HG03039 (cell line): ENCODE data around the gene CD99.
"Not testable (repeated sequence)": the region's sequence is repeated elsewhere in the genome, so short reads cannot be mapped to it uniquely, and the experiment has no call there.

Experiments
- ATAC-seq: cut with Tn5 transposase; IDR thresholded peaks from one replicate; pipeline ENCODE4 v1.9.1; 2021; ENCODE audit warnings: mild to moderate bottlenecking, moderate library complexity; ENCODE audit not compliant: unreplicated experiment

The CD99 gene

DNA sequence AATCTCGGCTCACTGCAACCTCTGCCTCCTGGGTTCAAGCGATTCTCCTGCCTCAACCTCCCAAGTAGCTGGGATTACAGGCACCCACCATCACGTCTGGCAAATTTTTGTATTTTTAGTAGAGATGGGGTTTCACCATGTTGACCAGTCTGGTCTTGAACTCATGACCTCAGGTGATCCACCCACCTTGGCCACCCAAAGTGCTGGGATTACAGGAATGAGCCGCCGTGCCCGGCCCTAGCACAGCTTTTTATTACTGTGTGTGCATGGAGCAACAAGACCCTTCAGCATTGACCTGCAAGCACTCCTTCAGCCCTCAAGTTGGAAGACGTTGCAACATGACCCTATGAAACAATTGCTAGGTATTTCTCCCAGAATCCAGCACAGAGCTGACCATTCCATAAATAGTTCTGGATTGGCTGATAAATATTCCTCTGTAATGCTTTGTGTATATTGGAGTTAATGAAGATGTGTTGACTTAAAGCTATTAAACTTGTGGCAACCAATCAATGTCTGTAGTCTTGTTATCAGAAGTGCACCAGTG, 15.4 kb upstream of the CD99 start:
- not testable (repeated sequence) for ATAC-seq

DNA sequence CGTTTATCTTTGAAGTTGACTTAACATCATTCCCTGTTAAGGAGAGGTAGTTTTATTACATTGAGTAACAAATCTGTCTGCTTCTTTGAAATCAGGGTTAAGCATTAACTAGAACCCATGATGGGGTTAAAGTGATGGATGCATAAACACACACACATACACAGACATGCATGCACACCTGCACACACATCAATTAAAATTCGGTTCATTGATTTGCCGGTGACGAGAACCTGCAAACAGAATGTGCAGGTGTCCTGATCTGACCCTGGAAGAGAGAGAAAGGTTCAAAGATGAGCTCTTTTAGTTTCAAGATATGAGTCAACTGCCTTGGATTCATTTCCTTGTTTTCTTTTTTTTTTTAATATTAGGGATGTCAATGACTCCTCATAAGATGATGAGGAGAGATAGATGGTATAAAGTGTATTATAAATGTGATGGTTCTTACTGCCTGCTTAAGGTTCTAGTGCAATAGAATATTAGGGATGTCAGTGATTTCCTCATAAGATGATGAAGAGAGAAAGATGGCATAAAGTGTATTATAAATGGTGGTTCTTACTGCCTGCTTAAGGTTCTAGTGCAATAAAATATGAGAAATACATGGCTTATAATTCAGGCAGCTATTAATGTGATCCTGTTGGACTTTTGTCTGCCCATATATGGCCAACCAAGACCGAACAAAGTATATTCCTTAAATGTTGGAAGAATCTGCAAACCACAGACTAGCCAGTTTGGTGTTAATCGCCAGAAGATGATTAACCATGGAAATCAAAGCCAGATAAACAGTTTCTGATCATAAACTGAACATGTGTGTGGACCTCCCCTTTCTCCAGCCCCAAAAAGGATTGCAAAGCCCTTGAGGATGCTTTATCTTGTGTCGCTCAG, 14.1 kb upstream of the CD99 start:
- no peak for ATAC-seq

DNA sequence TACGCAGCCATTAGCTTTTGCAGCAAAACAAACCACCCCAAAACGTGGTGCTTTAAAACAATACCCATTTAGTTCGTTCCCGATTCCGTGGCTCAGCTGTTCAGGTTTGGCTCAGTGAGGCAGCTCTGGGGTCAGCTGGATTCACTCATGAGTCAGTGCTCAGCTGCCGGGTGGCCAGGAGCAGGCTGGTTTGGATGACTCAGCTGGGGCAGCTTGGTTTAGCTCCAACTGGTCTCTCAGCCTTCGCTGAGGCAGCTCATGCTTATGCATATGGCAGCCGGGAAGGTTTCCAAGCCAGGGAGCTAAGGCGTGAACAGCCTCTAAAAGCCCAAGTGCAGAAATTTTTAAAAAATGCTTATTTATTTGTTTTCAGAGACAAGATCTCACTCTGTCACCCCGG, 13.3 kb upstream of the CD99 start:
- ATAC-seq = no peak

DNA sequence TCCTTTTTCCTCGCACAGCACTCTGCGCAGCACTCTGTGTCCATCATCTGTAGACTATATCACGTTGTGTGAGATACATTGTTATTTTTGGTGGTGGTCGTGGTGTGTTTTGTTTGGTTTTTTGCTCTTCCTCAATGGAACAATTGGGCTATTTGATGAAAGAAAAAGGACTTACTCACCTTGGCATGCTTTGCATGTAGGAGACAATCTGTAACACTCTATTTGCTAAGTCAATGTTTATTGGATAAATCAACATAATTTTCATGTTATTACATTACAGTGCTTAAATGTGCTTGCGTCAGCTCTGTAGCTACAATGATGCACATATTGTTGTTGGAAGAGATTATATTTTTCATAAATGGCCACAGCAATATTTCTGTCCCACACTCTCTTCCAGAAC, 12.5 kb upstream of the CD99 start:
- no peak for ATAC-seq

DNA sequence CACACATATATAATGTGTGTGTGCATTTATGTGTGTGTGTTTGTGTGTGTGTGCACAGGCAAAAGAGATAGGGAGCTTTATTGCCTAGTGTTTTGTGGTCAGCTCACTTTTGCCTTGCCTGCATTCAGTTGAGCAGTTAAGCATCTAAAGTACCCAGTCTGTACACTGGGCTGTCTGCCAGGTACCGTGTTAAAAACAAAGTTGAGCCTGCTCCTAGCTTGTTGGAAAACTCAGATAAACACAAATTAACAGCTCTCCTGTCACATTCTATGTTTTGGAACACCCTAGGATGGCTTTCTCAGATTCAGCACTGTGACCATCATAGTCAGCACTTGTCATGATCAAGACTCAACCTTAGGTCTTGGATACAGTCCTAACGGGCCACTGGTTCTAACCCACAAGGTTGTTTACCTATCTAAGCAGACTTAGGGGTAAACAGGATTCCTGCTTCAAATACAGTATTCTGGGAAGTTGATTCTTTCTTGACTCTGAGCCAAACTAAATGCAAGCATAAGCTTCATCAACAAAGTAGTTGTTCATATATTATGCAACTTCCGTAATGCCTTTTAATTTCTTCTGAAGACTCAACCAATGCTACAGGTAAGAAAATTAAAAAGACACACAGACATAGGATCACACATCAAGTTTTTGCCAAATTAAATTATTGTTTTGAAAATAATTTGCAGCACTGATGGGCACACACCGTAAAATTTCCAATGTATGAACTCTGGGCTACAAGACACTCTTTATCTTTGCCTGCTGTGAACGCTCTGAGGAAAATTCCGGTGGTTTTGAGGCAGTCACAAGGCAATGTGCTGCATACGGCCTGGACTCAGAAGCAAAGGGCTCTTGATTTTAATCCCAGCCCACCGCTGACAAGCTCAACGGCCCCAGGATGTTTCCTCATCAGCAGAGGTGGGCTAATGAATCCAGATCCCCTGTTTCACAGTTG, 11.3 kb upstream of the CD99 start:
- ATAC-seq = no peak

DNA sequence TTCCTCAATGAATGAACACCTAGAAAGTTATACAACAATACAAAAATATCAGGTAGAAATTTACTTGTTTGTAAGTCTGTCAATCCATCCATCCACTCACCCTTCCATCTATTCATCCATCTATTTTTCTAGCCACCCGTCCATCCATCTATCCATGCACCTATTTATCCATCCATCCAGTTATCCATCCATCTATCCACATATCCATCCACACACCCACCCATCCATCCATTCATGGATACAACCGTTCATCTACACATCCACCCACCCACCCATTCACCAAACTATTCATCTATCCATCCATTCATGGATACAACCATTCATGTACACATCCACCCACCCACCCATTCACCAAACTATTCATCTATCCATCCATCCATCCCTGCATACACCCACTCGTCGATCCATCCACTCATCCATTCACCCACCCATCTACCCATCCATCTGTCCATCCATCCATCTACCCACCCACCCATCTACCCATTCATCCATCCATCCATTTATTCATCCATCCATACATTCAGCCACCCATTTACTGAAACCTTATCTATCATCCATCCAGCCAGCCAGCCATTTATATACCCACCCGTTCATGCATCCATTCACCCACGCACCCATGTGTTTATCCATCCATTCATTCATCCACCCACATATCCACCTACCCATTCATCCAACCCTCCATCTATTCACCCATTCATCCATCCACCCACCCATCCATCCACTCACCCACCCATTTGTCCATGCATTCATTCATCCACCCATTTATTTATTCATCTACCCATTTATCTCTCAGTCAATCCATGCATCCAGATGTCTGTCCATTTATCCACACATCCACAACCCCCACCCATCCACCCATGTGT, 10.4 kb upstream of the CD99 start:
- no peak for ATAC-seq

DNA sequence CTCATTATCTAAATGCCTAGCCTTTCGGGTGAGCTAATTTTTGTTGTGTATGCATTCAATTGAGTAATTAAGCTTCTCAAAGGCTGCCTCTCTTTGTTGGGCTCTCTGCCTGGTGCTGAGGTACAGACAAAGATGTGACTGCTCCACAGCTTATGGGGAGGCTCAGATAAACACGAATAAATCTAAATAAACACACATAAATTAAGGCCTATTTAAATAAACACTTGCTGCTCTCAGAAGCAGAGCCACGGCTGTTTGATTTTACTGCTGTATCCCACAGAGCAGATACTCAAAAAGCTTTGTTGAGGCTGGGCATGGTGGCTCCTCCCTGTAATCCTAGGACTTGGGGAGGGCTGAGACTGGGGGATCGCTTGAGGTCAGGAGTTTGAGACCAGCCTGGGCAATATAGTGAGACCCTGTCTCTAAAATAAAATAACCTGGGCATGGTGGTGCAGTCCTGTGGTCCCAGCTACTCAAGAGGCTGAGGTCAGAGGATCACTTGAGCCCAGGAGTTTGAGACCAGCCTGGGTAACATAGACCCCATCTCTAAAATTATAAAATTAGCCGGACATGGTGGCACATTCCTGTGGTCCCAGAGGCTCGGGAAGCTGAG, 8.4 kb upstream of the CD99 start:
- ATAC-seq = no peak

DNA sequence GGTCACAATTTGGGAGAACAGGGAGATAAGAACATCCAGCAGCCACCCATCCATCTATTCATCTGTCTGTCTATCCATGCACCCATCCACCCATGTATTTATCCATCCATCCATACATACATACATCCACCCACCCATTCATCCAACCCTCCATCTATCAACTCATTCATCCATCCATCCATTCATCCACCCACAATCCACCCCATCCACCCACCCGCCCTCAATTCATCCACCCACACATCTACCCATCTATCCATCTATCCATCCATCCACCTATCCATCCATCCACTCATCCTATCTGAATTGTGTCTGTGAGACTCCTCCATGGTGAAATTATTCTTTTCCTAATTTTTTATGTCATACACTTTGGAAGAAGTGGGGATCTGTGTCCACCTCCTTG, 6.8 kb upstream of the CD99 start:
- no peak for ATAC-seq

DNA sequence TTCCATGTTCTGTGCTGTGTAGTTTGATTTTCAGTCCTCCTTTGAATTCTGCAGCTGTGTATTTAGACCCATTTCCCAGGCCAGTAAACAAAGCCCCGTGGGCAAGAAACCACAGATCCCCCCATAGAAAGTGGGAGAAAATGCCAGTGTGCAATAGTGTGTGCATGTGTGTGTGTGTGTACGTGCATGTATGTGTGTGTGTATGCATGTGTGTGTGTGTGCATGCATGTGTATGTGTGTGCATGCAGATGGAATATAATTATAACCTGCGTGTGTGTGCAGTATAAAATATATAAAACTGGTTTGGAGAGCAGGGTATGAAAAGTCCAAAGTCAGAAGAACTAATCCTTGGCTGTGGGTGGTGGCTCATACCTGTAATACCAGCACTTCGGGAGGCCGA, 5.2 kb upstream of the CD99 start:
- no peak for ATAC-seq

DNA sequence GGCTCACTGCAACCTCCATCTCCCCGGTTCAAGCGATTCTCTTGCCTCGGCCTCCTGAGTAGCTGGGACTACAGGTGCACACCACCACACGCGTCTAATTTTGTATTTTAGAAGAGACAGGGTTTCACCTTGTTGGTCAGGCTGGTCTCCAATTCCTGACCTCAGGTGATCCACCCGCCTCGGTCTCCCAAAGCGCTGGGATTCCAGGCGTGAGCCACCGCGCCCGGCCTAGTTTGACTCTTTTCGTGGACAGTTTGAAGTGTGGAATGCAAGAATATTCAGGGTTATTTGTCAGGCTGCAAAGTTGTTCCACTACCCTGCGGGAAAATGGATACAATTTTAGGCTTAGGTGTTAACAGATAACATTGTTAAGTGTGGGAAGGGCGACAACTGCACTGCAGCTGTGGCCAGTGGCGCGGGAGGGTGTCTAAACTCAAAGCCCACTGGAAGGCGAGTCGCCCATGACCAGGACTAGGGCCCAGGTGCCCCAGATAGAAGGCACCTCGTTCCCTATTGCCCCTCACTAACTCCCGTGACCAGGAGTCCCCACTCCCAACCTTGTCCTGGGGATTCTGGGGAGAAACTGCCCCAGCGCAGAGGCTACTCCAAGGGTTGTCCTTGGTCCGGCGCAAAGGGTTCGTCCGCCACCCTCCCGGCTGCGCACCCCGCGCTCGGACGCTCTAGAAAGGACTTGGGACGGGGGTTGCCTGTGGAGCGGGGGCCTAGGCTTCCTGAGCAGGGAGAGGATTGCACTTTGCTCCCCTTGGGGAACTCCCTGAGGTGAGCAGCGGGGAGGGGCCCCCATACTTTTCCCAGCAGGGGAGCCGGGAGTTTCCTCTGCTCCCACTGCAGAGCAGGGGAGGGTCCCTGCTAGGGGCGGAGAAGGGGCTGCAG, 1.1 kb upstream of the CD99 start:
- no peak for ATAC-seq

DNA sequence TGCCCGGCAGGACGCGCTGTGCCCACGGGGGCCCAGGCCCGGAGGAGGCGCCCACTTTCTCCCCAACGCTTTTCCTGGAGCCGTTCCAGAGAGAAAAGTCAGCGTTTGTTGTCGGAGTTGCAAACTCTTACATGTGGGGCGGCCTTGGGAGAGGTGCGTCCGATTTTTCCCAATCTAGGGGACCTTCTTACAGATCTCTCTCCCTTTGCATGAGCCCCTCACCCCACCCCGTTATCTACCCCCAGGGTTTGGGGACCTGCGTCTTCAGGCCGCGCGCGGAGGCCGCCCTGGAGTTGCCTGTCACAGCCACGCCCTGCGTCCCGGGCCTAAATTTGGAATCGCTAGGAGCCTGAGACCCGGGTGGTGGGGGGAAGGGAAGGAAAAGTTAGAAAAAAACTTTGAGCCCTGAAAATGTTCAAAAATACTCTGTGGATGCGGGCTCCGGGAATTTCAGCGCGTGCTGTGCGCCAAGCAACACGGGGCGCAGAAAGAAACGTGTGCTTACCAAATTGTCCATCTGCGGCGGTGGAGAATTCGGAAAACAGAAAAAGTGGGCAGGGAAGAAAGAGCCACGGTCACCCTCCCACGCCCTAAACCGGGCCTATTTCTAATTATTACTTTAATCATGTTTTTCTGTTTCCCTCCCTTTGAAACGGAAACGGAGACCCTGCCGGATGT, 587 bp downstream of the CD99 start:
- peak; percentile 8 for ATAC-seq

DNA sequence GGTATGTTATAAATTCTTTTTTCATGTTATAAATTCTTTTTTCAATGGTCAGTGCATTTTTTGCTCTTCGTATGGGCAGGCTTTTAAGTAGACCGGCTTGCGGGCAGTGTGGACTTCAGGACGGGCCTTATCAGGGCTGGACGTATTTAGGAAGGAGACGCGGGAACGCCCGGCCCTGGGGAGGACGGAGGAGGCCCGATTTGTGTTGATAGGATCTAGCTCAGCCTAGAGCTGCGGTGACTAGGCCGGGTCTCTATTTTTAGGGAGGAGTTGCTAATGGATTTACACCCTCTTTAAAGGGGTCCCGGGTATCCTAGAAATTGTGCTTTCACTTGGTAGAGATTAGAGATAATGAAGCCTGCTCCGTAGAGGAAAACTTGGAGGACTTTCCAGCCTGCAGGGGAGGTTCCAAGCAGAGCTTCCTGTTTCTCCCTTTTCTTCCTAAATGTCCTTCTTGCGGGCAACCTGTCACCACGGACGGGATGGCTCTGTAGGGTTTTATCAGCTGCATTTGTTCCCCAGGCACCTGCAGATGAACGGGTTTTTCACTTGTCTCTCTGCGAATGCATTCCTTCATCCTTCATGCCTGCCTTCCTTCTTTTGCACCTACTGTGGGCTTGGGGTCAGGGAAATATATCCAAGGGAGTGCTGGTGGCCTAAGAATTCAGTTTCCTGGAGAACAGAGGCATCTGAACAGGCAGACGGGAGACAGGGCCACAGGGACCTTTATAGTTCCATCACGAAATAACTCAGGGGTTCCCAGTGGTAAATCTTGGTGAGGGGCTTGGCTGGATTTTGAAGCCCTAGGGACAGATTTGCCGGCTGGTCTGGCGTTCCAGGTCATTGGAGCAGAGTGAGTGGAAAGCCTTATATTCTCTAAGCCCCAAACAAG, 1.4 kb downstream of the CD99 start:
- ATAC-seq = no peak

DNA sequence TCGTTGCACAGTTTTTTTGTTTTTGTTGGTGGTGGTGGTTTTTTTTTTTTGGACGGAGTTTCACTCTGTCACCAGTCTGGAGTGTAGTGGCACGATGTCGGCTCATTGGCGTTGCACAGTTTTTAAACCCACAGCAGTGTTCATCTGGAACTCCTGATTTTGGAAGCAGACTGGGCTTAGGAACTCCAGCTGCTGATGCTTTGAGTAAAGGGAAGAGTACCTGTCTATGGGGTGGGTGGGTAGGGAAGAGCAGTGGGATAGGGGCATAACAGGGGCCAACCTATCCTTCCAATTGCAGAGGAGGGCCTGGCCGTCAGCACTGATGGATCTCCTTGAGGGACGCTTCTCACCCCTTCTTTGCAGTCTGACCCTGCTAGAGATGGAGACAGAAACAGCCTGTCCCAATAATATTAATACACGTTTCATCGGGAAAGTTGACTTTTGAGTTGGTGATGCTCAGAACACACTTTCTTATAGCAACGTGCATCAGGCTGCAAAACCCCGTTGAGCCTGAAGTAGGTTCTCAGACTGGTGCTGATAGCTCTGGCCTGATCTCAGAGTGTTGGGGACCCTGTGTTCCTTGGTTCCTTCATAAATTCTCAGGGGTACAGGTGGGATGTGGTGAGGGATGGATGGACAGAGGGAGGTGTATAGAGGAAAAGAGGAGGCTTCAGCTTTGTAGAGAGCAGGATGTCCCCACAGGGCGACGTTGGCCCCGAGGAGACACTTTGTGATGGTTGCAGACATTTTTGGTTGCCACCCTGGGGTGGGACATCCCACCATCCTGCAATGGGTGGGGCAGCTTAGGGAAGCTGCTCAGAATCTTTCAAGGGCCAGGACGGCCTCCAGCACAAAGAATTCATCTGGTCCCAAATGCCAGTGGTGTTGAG, 2.3 kb downstream of the CD99 start:
- no peak for ATAC-seq

DNA sequence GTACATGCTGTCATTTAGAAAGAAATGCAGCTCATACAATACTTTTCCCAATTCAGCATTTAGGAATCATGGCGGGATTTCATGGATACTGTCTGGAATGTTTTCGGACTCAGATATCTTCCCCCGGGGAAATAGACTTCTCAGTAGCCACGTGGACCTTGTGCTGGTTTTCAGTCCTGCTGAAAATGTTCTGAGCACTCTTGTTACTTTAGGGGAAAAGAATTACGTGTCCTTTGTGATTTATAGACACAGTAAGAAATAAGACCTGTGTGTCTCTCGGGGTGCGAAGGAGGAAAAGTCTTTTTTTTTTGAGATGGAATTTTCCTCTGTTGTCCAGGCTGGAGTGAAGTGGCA, 3.8 kb downstream of the CD99 start:
- ATAC-seq = no peak

DNA sequence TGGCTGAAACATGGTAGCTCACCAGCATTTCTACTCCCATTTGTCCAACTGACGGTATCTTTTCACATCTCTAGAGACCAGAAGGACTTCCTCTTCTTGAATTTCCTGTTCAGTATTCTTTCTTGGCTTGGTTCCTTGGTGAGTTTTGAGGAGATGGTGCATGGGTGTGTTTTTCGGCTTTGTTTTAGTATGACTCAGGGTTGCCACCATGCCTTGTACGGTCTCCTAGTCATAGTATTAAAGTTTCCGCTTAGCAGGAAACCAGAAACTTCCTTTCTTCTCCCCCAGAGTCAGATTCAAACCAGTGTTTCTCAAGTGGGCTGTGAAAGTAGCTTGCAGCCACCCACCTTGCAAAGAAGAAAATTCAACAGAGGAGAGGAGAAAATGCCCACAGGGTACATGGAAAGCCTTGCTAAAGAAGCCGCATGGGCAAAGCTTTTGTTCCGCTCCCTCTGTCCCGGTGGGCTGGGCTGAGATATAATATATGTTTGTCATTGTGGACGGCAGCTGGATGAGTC, 5.7 kb downstream of the CD99 start:
- ATAC-seq = peak; percentile 86

DNA sequence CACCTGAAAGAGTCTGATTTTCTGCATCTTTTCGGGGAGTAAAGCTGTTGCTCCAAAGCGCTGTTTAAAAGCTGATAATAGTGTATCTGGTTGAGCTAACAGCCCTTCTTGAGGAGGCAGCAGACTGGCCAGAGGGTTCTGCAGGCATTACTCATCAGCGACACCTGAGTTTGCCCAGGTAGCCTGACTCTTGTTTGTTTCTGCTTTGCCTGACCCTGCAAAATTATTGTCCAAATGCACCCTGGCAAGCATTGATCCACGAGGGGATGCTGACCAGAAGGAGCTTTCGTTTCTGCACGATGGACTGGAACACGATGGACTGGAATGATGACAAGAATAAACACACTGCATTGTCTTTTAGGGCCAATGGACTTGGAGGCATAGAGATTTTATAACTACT, 6.2 kb downstream of the CD99 start:
- no peak for ATAC-seq
